GM04503 (cell line): Measurements from ENCODE around the gene TNFRSF21.
"Not testable (repeated sequence)": the region's sequence is repeated elsewhere in the genome, so short reads cannot be mapped to it uniquely, and the experiment has no call there.

Experiments used
- DNase-seq: peaks from one replicate; pipeline ENCODE4 v3.0.0-alpha.2; 2012; ENCODE audit warnings: low read depth

Gene TNFRSF21

DNA sequence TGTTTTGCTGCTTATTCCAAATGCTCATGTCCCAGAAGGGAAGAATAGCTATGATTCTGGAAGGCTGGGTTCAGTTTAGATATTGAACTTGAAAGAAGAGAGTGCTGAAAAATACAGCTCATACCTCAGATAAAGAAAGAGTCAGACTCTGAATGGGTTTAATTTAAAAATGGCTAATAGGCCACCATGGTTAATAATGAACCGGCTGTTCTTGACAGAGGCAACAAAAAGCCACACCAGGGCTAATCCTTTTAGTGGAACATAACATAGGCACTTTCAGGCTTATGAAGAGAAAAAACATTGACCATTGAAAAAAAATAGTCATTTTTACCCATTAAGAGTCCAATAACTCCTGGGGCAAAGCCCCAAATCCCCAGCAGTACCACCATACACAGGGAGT lies 59.4 kb downstream of the TNFRSF21 start:
- no peak for DNase-seq

DNA sequence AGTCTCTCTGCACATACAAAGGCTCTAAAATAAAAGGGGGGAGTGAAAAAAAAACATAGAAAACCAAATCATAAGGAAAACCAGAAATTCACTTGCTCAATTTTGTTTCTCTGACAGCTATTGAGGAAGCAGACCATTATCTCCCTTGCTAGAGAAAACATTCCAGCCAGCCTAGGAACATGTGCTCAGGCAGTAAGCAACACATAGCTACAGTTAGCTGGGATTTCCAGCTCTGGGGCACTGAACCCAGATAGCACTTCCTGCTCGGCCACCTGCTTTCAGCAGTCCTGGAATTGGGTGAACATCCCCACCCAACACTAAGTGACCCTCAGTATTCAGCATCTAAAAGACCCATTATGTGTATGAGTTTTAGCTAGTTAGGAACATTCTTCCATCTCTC lies 61.3 kb downstream of the TNFRSF21 start:
- no peak for DNase-seq

GRCh38 chr6:47247227-47247797 lies 62.4 kb downstream of the TNFRSF21 start:
- DNase-seq: no peak

DNA sequence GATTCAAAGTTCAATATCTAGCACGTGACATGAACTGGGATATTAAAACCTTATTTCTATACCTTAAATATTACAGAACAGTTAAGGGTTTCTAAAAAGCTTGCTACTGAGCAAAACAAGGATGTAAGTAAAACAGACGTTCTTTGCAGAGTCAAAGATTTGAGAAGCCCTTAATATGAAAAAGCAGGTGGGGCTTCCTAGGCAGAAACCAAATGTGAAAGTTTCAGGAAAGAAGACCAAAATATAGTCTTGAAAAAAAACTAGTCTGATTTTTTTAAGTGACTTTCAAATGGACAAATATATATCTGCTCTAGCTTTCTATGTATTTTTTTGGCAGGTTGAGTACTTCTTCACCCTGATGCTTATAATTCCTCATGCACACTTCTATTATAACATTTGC lies 63.2 kb downstream of the TNFRSF21 start:
- no peak for DNase-seq

DNA sequence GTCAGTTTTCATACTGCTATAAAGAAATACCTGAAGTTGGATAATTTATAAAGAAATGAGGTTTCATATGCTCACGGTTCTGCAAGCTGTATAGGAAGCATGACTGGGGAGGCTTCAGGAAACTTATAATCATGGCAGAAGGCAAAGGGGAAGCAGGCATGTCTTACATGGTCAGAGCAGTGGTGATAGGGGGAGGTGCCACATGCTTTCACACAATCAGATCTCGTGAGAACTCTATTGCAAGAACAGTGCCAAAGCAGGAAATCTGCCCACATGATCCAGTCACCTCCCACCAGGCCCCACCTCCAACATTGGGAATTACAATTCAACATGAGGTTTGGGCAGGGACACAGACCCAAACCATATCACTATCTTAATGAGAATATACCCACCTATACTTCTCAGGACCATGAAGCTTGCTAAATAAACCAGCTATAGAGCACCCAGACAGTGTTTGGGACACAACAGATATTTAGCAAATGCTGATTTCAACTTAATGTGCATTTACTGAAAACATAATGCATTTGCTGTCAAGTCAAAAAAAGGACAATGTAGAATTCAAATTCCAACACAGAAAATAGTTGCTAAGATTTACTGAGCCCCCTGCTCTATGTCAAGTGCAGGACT lies 63.8 kb downstream of the TNFRSF21 start:
- no peak for DNase-seq

DNA sequence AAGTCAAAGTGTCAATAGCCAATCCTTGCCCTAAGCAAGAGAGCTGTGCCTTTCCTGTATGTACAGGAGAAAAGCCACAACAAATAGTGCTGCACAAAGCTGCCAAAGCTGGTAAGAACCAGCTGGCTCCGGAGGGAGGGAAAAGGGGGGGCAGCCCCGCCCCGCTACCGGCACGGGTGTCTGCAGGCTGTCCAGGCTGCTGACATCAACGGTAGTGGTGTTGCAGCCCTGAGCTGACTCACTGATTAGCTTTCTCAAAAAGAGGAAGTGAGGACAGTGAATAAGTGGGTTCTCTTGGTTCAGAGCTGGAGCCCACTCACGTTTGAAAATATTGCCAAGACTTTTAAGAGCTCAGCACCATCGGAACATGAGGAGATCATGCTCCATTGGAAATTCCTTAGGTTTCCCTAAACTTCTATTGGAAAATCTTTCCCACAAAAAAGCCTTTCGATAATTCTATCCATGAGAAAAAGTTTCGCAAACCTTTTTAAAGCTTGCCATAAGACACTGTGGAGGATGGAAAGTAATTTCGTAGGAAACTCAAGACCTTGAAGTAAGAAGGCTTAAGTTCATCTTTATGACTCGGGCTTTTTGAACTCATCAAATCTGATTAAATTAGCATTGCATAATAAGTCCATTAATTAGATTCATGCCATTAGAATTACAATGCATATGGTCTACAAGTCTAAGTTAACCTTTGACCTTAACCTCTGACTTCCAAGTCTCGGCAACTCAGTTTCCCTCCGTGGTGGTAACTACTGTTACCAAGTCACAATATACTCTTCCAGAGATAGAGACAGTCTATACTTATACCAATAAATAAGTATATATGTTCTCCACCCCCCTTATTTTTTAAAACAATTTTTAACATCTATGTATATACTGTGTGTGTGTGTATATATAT lies 67.0 kb downstream of the TNFRSF21 start:
- DNase-seq: peak; percentile 52

GRCh38 chr6:47241742-47242482 lies 67.8 kb downstream of the TNFRSF21 start:
- DNase-seq: no peak

- no peak for DNase-seq
Measured at GRCh38 chr6:47240277-47240890, 69.3 kb downstream of the TNFRSF21 start.

- no peak for DNase-seq
Measured at GRCh38 chr6:47239546-47239945, 70.2 kb downstream of the TNFRSF21 start.

DNA sequence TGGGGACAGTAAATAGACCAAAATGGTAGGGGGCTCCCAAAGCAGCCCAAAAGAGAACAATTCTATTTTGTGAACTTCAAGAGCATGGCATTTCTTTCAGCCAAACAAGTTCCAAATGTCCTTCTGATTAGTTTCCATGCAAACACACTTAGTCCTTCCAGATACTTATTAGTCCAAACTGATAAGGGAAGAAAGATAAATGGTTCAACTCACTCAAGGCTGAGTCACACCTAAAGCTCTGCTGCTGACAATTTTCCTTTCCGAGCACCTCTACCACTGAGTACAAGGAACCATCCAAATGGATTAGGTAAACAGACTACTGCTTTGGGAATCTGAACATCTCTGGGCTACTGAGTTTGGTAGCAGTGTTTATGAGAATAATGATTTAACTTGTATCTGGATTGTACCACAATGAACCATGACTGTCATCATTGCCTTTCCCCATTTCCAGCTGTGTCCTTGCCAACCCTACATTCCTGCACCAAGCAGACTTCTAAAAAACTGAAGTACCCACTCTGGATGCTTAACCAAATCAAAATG lies 71.2 kb downstream of the TNFRSF21 start:
- no peak for DNase-seq

GRCh38 chr6:47237196-47237595 lies 72.5 kb downstream of the TNFRSF21 start:
- DNase-seq: no peak

DNA sequence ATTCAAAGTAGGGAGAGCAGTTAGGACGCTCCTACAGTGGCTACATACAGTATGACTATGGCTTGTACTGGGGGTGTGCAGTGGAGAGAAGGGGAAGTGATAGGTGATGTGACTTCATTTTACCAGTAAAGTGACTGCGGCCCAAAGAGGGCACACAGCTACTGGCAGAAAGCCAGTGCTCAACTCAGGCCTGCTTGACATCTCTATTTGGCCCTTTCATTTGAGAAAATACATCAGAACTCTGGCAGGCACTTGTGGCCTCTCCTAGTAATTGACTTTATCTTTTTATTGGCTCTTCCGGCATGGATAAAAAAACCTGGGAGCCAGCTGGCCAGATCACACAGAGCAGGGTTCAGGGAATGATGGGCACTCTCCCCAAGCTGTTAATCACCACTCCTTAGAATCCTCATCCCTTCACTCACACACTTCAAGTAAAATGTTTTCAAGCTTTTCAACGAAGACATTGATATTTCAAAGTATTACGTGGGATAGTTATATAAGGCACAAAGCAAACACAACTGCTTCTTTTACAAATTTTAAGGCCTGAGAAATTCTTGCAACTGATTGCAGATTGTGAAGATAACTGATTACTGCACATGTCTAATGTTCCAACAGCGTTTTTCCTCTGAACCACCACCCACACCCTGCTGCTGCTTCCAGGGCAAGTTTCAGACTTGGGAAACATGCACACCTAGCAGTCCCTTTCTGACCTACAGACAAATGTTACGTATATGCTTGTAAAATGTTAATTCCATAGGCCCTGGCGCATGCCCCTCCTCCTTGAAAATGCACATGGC lies 73.5 kb downstream of the TNFRSF21 start:
- DNase-seq: no peak

DNA sequence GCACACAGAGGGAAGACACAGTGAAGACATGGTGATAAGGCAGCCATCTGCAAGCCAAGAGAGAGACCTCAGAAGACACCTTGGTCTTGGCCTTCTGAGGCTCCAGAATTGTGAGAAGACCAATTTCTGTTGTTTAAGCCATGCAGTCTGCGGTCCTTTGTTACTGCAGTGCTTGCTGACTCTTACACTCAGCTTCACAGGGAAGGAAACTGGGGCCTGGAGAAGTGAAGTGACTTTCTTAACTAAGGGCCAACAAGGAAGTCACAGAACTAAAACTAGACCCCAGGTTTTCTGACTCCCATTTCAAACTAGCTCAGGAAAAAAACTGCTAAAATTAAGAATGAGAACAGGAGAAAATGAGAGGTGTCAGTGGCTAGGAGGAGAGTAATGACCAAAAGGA lies 74.3 kb downstream of the TNFRSF21 start:
- DNase-seq: no peak

DNA sequence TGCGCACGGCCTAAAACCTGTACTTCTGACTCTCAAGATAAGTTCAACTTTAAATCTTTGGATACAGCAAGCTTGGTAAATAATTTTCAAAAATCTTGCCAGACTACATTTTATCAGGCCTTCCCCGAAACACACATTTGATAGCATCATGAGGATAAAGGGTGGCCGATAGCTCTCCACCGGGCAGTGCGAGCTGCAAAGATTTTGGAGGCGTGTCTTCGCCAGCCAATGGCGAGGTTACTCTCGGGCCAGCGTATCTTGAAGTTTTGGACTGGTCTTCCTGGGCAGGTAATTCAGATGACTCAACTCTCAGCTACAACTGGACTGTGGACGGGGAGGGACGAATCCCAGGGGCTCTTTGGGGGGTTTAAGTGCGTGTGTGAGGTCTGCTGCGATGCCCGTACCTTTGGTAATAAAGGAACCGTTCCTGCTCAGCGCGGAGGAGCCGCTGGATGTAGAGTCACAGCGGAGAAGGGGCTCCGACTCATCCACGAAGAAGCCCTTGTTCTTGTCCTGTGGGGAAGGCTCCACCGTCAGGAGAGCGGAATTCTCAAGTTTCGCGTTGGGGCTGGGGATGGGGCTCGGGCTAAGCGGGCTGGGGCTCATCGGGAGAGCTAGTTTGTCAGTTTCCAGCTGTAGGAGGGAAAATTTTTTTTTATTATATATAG lies 75.3 kb downstream of the TNFRSF21 start:
- DNase-seq: no peak

- no peak for DNase-seq
Measured at GRCh38 chr6:47231151-47231550, 78.6 kb downstream of the TNFRSF21 start.

DNA sequence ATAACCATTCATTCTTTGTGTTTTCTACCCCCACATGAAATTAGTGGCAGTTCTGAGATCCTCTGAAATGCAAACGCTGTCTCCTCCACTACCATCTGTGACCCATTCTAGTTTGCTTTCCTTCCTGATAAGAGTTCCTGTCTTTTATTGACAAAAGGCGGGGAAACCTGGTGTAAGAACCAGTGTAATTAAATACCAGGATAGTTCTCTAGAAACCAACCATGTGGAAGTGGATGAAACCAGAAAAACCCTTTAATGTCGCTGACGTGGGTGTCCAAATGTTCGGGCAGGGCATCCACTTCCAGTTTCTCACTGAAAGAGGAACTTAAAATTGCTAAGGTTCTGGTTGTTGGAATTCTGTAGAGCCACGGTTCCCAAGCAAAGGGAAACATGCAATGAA lies 79.1 kb downstream of the TNFRSF21 start:
- DNase-seq: no peak

DNA sequence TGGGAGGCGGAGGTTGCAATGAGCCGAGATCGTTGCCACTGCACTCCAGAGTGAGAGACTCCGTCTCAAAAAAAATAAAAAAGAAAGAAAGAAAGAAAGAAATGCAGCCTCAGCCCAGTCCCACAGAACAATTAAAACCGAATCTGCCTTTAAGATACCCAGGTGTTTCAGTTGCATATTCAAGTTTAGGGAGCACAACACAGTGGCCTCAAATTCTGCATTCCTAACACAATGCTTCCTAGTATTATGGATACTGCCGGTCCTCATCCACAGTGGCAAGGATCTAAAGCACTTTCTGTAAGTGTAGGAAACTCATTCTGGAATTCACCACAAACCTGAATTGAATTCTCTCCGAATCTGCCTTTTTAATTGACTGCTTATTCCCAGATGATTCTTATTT lies 80.5 kb downstream of the TNFRSF21 start:
- no peak for DNase-seq

GRCh38 chr6:47228093-47228492 lies 81.6 kb downstream of the TNFRSF21 start:
- DNase-seq: not testable (repeated sequence)

GRCh38 chr6:47223251-47223650 lies 86.5 kb downstream of the TNFRSF21 start:
- DNase-seq: not testable (repeated sequence)

DNA sequence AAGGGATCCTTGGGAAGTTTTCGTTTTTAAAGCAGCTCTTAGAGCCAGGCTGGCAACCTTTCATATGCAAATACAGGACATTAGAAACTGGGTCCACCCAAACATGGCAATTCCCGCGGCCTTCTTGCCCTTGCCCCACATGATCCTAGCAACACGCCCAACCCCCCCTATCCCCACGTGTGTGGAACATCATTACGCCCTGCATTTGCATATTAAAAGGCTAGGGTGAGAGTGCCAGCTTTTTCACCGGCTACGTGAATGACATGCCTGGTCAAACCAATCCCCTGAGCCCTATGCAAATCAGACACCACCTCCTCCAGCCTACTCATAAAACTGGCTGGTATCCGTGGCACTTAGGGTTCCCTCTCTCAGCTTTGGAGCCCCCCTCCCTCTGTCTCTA lies 88.1 kb downstream of the TNFRSF21 start:
- DNase-seq: no peak
